HepG2 (cell line): ENCODE data around the gene SH3GL2.

Experiments used
- CBFB ChIP-seq: sonication (generic); formaldehyde crosslinking; IDR thresholded peaks from 2 replicates; pipeline ENCODE4 v1.4.0; 2020; ENCODE audit warnings: missing genetic modification reagents
- ELK4 ChIP-seq: sonication (generic); formaldehyde crosslinking; IDR thresholded peaks from 2 replicates; pipeline ENCODE4 v1.9.0; 2021; ENCODE audit warnings: missing genetic modification reagents, borderline replicate concordance
- POLR2A ChIP-seq, 2 experiments: IDR thresholded peaks; 2 replicates each; pipeline ENCODE4 v1.6.1; 2011; ENCODE audit warnings: low read depth in 2 of 2, low read length in 2 of 2, mild to moderate bottlenecking in 1 of 2, moderate library complexity in 1 of 2; ENCODE audit not compliant: insufficient read depth in 1 of 2
- REST ChIP-seq, 2 experiments: IDR thresholded peaks; 2 replicates each; pipeline ENCODE4 v1.6.1; 2011 to 2012; ENCODE audit warnings: low read length in 2 of 2, borderline replicate concordance in 1 of 2, low read depth in 1 of 2, mild to moderate bottlenecking in 1 of 2, moderate library complexity in 1 of 2
- ZNF335 ChIP-seq: sonication (generic); formaldehyde crosslinking; IDR thresholded peaks from 2 replicates; pipeline ENCODE4 v1.4.0; 2020; ENCODE audit warnings: missing genetic modification reagents
- ZNF513 ChIP-seq: sonication (generic); formaldehyde crosslinking; conservative IDR thresholded peaks from 2 replicates; pipeline ENCODE4 v1.5.0; 2020; ENCODE audit warnings: missing genetic modification reagents
- TF ChIP-seq, protein P1 (sequence below): sonication (generic); formaldehyde crosslinking; IDR thresholded peaks from 2 replicates; pipeline ENCODE4 v1.4.0; 2020; ENCODE audit warnings: missing genetic modification reagents
- TF ChIP-seq, protein P2 (sequence below): IDR thresholded peaks from 2 replicates; pipeline ENCODE4 v1.6.1; 2012; ENCODE audit warnings: inconsistent platforms

DNA sequence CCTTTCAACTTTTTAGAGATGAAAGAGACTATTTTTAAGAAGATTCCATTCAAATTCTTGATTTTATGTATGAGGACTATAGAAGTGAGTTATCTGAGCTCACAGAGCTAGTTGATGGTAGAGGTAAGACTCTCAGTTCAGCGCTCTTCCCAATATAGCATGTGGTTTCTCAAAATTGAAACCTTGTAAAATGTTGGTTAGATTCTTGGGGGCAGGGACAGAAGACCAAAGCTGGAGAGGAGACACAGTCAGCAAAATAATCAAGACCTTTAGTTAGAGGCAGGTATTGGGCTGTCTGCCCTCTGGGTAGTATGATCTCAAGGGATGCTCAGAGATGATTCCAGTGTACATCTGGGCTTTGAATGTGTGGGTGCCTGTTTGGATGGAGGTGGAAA, 246.4 kb downstream of the SH3GL2 start:
- TF ChIP-seq, protein P1, sequence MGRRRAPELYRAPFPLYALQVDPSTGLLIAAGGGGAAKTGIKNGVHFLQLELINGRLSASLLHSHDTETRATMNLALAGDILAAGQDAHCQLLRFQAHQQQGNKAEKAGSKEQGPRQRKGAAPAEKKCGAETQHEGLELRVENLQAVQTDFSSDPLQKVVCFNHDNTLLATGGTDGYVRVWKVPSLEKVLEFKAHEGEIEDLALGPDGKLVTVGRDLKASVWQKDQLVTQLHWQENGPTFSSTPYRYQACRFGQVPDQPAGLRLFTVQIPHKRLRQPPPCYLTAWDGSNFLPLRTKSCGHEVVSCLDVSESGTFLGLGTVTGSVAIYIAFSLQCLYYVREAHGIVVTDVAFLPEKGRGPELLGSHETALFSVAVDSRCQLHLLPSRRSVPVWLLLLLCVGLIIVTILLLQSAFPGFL (CRISPR knock-in tag) = no peak
- TF ChIP-seq ELK4 (CRISPR knock-in tag) (no peak), POLR2A (IDR thresholded peaks at IDR 0.05; ENCODE audit: insufficient read depth in 1 of 2, low read depth in 2 of 2, low read length in 2 of 2) (no peak), ZNF513 (no peak), REST (IDR thresholded peaks at IDR 0.05; ENCODE audit: borderline replicate concordance in 1 of 2, low read depth in 1 of 2, low read length in 2 of 2) (no peak), ZNF335 (CRISPR knock-in tag) (no peak), CBFB (CRISPR knock-in tag) (no peak)
- TF ChIP-seq, protein P2, sequence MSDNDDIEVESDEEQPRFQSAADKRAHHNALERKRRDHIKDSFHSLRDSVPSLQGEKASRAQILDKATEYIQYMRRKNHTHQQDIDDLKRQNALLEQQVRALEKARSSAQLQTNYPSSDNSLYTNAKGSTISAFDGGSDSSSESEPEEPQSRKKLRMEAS = no peak
